ENCODE measurements around the gene PGM2L1.

The PGM2L1 gene

DNA sequence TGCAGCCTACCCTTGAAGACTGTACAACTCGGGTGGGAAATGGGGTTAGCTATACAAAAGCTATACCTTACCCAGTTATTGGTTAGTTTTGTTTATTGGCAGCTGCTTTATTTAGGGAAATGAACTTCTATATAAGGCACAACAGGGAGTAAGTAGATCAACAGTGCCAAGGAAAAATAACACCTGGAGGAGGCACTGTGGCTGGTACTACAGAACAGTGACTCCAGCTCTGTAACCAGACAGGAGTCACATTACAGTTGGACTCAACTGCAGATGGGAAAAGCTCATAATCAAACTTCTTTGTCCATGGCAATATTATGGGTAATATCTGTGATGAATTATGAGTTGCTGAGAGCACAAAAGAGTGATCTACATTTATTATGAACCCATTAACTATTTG, 100.7 kb downstream of the PGM2L1 start:
- no peak for DNase-seq (ENCODE audit: low spot score)

DNA sequence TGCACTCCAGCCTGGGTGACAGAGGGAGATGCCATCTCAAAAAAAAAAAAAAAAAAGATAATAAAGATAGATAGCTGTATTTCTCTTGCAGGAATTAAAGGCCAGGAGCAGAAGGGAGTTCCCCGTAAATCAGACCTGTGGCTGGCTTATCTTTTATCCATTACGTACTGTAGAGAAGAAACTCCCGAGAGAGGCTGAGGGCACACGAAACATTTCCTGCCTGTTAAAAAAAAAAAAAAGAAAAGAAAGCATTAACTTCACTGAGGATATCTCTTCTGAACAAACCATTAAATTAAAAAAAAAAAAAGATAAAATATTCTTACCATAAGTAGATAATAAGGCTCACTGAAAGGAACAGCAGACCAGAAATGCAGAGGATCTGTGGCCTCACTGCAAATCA, 109.3 kb downstream of the PGM2L1 start:
- no peak for DNase-seq (ENCODE audit: low spot score)

DNA sequence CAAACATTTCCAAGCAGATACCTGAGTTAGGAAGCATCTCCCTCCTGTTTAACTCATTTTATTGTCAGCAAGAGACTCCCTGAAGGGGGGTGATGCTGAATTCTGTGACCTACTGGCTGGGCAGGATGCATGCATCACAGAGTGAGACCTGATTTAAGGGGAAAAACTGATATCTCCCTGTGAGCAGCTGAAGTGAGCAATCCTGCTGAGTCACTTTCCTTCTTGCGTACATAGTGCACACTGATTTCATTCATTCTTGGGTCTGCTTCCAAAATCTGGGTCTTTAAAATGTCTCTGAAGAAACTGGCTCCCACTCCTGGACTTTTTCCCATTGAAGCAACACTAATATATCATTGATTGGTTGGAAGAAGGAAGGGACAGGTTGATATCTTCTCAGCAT, 110.1 kb downstream of the PGM2L1 start:
- DNase-seq (ENCODE audit: low spot score) = no peak

DNA sequence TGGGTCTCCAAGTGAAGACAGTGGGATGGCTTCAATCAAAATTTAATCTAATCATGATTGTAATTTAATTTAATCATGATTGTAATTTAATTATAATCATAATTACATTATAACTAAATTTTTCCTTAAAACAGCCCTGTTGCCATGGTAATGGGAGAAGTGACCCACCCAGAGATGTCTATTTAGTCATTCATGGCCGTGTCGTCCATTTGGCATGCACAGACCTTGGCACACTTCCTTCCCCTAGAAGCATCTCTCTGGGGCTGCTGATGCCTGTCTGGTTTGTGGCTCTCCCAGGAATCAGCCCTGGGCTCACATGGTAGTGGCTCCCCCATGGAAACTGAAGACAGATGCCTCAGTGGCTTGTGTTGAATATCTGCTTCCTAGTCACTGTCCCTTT, 113.8 kb downstream of the PGM2L1 start:
- DNase-seq (ENCODE audit: low spot score) = no peak

DNA sequence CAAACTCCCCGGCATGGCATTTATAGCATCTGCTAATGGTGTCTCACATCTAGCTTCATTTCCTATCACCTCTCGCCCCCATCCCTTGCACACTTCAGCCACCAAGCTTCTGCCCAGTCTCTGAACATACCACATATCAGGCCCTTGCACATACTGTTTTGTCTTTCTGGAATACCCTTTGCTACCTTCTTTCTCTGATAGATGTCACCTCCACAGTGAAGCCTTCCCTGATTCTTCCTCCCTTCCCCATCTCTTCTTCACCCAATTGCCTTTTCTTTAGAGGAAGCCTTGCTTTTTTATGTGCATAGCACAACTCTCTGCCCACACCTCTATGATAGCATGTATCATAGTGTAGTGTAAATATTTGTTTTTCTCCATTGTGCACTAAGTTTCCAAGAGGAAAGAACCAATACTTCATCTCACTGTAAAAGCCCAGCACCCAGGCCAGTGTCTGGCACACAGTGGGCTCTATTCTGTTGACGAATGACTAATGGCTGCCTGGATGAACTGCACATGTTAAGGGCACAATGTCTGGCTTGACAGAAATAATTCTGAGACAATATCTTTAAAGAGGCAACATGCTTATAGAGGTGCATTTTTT, 114.6 kb downstream of the PGM2L1 start:
- DNase-seq (ENCODE audit: low spot score) = no peak

DNA sequence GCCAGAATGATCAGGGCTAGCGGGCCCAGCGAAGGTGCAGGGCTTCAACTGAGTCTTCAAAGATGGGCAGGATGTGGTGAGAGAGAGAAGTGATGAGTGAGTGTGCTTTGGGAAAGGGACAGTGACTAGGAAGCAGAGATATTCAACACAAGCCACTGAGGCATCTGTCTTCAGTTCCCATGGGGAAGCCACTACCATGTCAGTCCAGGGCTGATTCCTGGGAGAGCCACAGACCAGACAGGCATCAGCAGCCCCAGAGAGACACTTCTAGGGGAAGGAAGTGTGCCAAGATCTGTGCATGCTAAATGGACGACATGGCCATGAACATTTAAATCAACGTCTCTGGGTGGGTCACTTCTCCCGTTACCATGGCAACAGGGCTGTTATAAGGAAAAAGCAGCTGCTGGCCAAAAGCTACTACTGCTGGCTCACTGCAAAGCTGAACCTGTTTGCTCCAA, 115.3 kb downstream of the PGM2L1 start:
- no peak for DNase-seq (ENCODE audit: low spot score)

DNA sequence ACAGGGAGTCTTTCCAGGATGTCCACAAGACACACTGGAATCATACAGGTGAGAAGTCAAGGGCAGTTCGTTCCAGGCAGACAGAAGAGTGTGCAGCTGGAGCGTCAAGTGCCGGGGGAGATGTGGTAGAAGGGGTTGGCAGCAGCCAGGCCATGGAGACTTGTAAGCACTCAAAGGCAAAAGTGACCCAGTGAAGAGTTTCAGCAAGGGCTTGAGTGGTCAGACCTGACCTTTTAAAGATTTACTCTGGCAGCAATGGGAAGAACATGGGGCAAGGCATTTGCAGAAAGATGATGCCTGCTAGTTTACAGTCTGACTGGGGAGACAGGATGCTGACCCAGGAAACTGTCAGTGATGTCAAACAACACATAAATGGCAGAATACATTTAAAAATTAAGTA, 115.8 kb downstream of the PGM2L1 start:
- DNase-seq (ENCODE audit: low spot score) = no peak

DNA sequence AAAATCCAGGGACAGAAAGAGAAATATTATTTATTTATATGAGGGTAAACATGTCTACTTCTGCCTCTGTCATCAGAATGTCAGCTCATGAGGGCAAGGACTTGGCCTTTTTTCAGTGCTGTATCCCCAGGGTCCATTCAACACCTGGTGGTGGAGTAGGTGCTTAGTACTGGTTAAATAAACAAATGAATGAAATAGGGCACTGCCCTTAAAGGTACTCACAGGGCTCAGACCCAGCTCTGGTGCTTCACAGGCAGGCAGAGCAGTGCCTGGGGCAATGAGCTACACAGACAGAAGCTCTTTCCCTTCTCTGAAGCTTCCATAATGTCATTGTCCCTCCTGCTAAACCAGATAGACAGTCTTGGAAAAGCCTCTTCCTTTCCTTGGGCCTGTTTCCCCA, 117.7 kb downstream of the PGM2L1 start:
- no peak for DNase-seq (ENCODE audit: low spot score)
